HepG2 (cell line): ENCODE data around the gene FAM169A. TPM values are rescaled to one million over a fixed set of nuclear protein-coding genes. Genes with fewer than 3 reads are reported as not detected.

Source experiments
- CREM ChIP-seq, 2 experiments: sonication (generic) in 1 of 2; formaldehyde crosslinking in 1 of 2; IDR thresholded peaks; 2 replicates each; pipeline versions ENCODE4 v1.4.0 to v1.6.1; 2016 to 2020; ENCODE audit warnings: antibody characterized with exemption in 1 of 2, mild to moderate bottlenecking in 1 of 2, missing genetic modification reagents in 1 of 2
- FIP1L1 ChIP-seq: fragments of 200-400 bp; formaldehyde crosslinking; IDR thresholded peaks from 2 replicates; pipeline ENCODE4 v1.6.1; 2018; ENCODE audit warnings: low read depth, mild to moderate bottlenecking, low read length, moderate library complexity, borderline replicate concordance; ENCODE audit not compliant: insufficient read depth
- FOXJ3 ChIP-seq: sonication (generic); formaldehyde crosslinking; IDR thresholded peaks from 2 replicates; pipeline ENCODE4 v1.4.0; 2020; ENCODE audit warnings: missing genetic modification reagents, mild to moderate bottlenecking, borderline replicate concordance
- KDM4B ChIP-seq: sonication (generic); formaldehyde crosslinking; IDR thresholded peaks from 2 replicates; pipeline ENCODE4 v1.4.0; 2020; ENCODE audit warnings: missing genetic modification reagents
- KMT2B ChIP-seq: IDR thresholded peaks from 2 replicates; pipeline ENCODE4 v1.6.1; 2016; ENCODE audit warnings: missing genetic modification reagents, missing compliant biosample characterization
- PITX1 ChIP-seq: sonication (generic); formaldehyde crosslinking; IDR thresholded peaks from 2 replicates; pipeline ENCODE4 v1.5.1; 2020; ENCODE audit warnings: mild to moderate bottlenecking, missing genetic modification reagents
- SOX13 ChIP-seq, 3 experiments: fragments of 450-650 bp in 1 of 3; sonication (generic) in 1 of 3; formaldehyde crosslinking in 1 of 3; IDR thresholded peaks in 2 of 3; conservative IDR thresholded peaks in 1 of 3; 2 replicates each; pipeline versions ENCODE4 v1.5.0 to v1.6.1; 2016 to 2020; ENCODE audit warnings: antibody characterized with exemption in 1 of 3, mild to moderate bottlenecking in 1 of 3, missing compliant biosample characterization in 1 of 3, missing genetic modification reagents in 1 of 3, moderate library complexity in 1 of 3
- TEAD3 ChIP-seq: optimal IDR thresholded peaks from 2 replicates; pipeline ENCODE3; 2016; ENCODE audit warnings: borderline replicate concordance
- ZFP36L1 ChIP-seq: sonication (generic); formaldehyde crosslinking; IDR thresholded peaks from 2 replicates; pipeline ENCODE4 v1.8.0; 2022; ENCODE audit warnings: mild to moderate bottlenecking, missing genetic modification reagents, moderate library complexity
- ZNF205 ChIP-seq: IDR thresholded peaks from 2 replicates; pipeline ENCODE4 v1.6.1; 2018; ENCODE audit warnings: missing biosample characterization, missing genetic modification reagents
- ZNF441 ChIP-seq: sonication (generic); formaldehyde crosslinking; IDR thresholded peaks from 2 replicates; pipeline ENCODE4 v1.7.0; 2021; ENCODE audit warnings: missing genetic modification reagents, borderline replicate concordance
- ZNF737 ChIP-seq: sonication (generic); formaldehyde crosslinking; IDR thresholded peaks from 2 replicates; pipeline ENCODE4 v1.5.0; 2020; ENCODE audit warnings: missing genetic modification reagents, mild to moderate bottlenecking, borderline replicate concordance
- polyA plus RNA-seq, 8 experiments: library from polyadenylated mRNA; depleted of rRNA in 3 of 8; stranded (reverse) in 7 of 8; unstranded in 1 of 8; fragments of >200 nt; fragmentation: Illumina TruSeq in 4 of 8; extraction: Trizol in 4 of 8; gene quantifications; 2 replicates each; pipeline versions ENCODE4 v1.2.1 to v1.2.3, GENCODE V29; 2011 to 2016; ENCODE audit warnings: low read depth in 4 of 8, missing spikeins in 1 of 8, mixed read lengths in 1 of 8; ENCODE audit not compliant: insufficient read depth in 1 of 8
- total RNA-seq, 5 experiments: library from RNA; depleted of rRNA; stranded (reverse); fragments of >200 nt; fragmentation: Illumina TruSeq; extraction: Trizol; gene quantifications; 2 replicates each; pipeline ENCODE4 v1.2.3, GENCODE V29; 2016; ENCODE audit warnings: low read depth in 1 of 5
- TF ChIP-seq, protein P1 (sequence below): sonication (generic); formaldehyde crosslinking; IDR thresholded peaks from 2 replicates; pipeline ENCODE4 v1.9.0; 2022; ENCODE audit warnings: low read depth, missing genetic modification reagents
- TF ChIP-seq, protein P2 (sequence below): sonication (generic); formaldehyde crosslinking; IDR thresholded peaks from 2 replicates; pipeline ENCODE4 v1.4.0; 2020; ENCODE audit warnings: missing genetic modification reagents, borderline replicate concordance
- TF ChIP-seq, protein P3 (sequence below): sonication (generic); formaldehyde crosslinking; IDR thresholded peaks from 2 replicates; pipeline ENCODE4 v1.5.0; 2020; ENCODE audit warnings: mild to moderate bottlenecking, missing genetic modification reagents
- TF ChIP-seq, protein P4 (sequence below): IDR thresholded peaks from 2 replicates; pipeline ENCODE4 v1.6.1; 2016; ENCODE audit warnings: low read depth
- TF ChIP-seq, protein P5 (sequence below): sonication (generic); formaldehyde crosslinking; IDR thresholded peaks from 2 replicates; pipeline ENCODE4 v1.8.0; 2022; ENCODE audit warnings: low read depth, missing genetic modification reagents

The FAM169A gene
- total and polyA plus RNA-seq, 2 of the 13 experiments (the other 11 are each of a cell fraction or from before 2014, with no cell fraction given) = 21.1 to 110 TPM

DNA sequence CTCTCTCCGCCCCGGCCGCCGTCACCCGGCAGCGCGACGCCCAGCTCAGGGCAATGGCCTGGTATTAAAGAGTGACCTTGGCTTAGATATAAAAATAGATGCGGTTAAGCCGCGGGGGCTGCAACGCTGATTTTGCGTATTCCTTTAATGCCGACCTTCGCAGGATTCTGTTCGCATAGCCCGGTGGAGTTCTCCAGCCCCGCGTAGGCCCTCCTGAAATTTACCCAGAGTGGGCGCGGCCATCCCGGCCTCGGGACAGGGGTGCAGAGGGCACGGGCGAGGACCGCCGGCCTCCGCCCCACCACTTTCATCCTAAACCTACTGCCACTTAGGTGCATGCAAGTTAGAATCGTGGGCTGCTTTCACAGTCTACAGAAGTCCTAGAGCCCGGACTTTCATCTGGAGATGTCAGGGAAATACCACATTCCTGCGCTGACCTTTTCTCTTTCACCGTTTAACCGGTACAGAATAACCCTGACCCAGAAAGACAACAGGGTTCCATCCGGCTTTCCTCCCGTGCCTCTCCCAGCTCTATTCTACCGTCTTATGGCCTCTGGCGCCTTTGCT lies 492 bp upstream of the FAM169A start (continued):
- no peak; the same call in 1 of the 2 replicates for TF ChIP-seq SOX13 (IDR thresholded peaks at IDR 0.05)
- TF ChIP-seq SOX13 (CRISPR knock-in tag; conservative IDR thresholded peaks at IDR 0.05 in 1 of 2, IDR thresholded peaks at IDR 0.05 in 1 of 2) = peak in 1 of 2 experiments; percentile 76; a peak in 2 of 4 replicates
- TF ChIP-seq ZFP36L1 (CRISPR knock-in tag) = 0 out of 2 replicates have a peak, but pooled peaks have one; percentile 28
- peak; percentile 98 for TF ChIP-seq TEAD3 (CRISPR knock-in tag)
- peak; percentile 87; the same call in 1 of the 2 replicates for TF ChIP-seq PITX1 (CRISPR knock-in tag)
- TF ChIP-seq KDM4B (CRISPR knock-in tag) = peak; percentile 82
- TF ChIP-seq, protein P1, sequence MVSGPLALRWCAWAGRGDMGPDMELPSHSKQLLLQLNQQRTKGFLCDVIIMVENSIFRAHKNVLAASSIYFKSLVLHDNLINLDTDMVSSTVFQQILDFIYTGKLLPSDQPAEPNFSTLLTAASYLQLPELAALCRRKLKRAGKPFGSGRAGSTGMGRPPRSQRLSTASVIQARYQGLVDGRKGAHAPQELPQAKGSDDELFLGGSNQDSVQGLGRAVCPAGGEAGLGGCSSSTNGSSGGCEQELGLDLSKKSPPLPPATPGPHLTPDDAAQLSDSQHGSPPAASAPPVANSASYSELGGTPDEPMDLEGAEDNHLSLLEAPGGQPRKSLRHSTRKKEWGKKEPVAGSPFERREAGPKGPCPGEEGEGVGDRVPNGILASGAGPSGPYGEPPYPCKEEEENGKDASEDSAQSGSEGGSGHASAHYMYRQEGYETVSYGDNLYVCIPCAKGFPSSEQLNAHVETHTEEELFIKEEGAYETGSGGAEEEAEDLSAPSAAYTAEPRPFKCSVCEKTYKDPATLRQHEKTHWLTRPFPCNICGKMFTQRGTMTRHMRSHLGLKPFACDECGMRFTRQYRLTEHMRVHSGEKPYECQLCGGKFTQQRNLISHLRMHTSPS (CRISPR knock-in tag) = peak; percentile 21; the same call in 1 of the 2 replicates
- TF ChIP-seq FOXJ3 = no peak; the same call in 1 of the 2 replicates
- TF ChIP-seq, protein P2, sequence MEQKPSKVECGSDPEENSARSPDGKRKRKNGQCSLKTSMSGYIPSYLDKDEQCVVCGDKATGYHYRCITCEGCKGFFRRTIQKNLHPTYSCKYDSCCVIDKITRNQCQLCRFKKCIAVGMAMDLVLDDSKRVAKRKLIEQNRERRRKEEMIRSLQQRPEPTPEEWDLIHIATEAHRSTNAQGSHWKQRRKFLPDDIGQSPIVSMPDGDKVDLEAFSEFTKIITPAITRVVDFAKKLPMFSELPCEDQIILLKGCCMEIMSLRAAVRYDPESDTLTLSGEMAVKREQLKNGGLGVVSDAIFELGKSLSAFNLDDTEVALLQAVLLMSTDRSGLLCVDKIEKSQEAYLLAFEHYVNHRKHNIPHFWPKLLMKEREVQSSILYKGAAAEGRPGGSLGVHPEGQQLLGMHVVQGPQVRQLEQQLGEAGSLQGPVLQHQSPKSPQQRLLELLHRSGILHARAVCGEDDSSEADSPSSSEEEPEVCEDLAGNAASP (CRISPR knock-in tag) = peak; percentile 48; the same call in 1 of the 2 replicates
- TF ChIP-seq CREM (IDR thresholded peaks at IDR 0.05) = peak; percentile 65
- no peak for TF ChIP-seq CREM (CRISPR knock-in tag; IDR thresholded peaks at IDR 0.05)
- peak; percentile 59; the same call in 1 of the 2 replicates for TF ChIP-seq ZNF441 (CRISPR knock-in tag)
- TF ChIP-seq, protein P3, sequence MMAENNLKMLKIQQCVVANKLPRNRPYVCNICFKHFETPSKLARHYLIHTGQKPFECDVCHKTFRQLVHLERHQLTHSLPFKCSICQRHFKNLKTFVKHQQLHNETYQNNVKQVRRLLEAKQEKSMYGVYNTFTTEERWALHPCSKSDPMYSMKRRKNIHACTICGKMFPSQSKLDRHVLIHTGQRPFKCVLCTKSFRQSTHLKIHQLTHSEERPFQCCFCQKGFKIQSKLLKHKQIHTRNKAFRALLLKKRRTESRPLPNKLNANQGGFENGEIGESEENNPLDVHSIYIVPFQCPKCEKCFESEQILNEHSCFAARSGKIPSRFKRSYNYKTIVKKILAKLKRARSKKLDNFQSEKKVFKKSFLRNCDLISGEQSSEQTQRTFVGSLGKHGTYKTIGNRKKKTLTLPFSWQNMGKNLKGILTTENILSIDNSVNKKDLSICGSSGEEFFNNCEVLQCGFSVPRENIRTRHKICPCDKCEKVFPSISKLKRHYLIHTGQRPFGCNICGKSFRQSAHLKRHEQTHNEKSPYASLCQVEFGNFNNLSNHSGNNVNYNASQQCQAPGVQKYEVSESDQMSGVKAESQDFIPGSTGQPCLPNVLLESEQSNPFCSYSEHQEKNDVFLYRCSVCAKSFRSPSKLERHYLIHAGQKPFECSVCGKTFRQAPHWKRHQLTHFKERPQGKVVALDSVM (CRISPR knock-in tag) = peak; percentile 49; the same call in 1 of the 2 replicates
- TF ChIP-seq ZNF737 = no peak
- TF ChIP-seq, protein P4, sequence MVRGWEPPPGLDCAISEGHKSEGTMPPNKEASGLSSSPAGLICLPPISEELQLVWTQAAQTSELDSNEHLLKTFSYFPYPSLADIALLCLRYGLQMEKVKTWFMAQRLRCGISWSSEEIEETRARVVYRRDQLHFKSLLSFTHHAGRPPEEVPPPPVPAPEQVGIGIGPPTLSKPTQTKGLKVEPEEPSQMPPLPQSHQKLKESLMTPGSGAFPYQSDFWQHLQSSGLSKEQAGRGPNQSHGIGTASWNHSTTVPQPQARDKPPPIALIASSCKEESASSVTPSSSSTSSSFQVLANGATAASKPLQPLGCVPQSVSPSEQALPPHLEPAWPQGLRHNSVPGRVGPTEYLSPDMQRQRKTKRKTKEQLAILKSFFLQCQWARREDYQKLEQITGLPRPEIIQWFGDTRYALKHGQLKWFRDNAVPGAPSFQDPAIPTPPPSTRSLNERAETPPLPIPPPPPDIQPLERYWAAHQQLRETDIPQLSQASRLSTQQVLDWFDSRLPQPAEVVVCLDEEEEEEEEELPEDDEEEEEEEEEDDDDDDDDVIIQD = peak; percentile 70; the same call in 1 of the 2 replicates
- TF ChIP-seq FIP1L1 = no peak
- TF ChIP-seq, protein P5, sequence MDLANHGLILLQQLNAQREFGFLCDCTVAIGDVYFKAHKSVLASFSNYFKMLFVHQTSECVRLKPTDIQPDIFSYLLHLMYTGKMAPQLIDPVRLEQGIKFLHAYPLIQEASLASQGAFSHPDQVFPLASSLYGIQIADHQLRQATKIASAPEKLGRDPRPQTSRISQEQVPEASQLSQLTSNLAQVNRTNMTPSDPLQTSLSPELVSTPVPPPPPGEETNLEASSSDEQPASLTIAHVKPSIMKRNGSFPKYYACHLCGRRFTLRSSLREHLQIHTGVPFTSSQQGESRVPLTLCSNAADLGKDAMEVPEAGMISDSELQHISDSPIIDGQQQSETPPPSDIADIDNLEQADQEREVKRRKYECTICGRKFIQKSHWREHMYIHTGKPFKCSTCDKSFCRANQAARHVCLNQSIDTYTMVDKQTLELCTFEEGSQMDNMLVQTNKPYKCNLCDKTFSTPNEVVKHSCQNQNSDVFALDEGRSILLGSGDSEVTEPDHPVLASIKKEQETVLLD (CRISPR knock-in tag) = 0 out of 2 replicates have a peak, but pooled peaks have one; percentile 1
- peak; percentile 55; the same call in 1 of the 2 replicates for TF ChIP-seq ZNF205 (CRISPR knock-in tag)
- TF ChIP-seq KMT2B (CRISPR knock-in tag) = peak; percentile 60
